ENCODE data around the gene CTPS1. TPM values are rescaled to one million over a fixed set of nuclear protein-coding genes. Genes with fewer than 3 reads are reported as not detected.
A peak's percentile ranks its signal among the peaks of the same experiment; 100 is the strongest.

Gene CTPS1
- total and polyA plus RNA-seq, 2 experiments from 2014 or later, result 31.9 to 44.9 TPM

DNA sequence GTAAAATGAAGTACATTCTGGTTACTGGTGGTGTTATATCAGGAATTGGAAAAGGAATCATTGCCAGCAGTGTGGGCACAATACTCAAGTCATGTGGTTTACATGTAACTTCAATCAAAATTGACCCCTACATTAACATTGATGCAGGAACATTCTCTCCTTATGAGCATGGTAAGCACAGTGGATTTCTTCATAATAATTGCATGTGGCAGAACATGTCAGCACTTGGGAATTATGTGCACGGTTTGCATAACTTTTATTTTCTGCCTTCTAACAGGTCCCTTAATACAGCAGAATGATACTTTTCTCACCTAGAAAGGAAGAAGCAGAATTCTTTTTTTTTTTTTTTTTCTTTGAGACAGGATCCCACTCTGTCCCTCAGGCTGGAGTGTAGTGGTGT lies 3.8 kb downstream of the CTPS1 start:
- H3K9me3 ChIP-seq (ENCODE audit: low read depth), result no peaks in the 10 kb centered on the region
- H3K4me2 ChIP-seq, result peak overlapping the region; percentile 95
- peaks cover 52% of the 10 kb centered on the region for H3K4me1 ChIP-seq (ENCODE audit: insufficient read depth)
- H3K36me3 ChIP-seq (replicated peaks; ENCODE audit: insufficient read depth, low read depth), result no peaks in the 10 kb centered on the region
- H4K20me1 ChIP-seq (ENCODE audit: insufficient read depth, poor library complexity, severe bottlenecking), result no peaks in the 10 kb centered on the region
- DNase-seq (ENCODE audit: low spot score), result no peak
- no peaks in the 10 kb centered on the region for H3K27me3 ChIP-seq
- no peaks in the 10 kb centered on the region for H3K9me2 ChIP-seq (replicated peaks; ENCODE audit: insufficient read depth)
- H3K27ac ChIP-seq, result peak overlapping the region; percentile 95
- no peak overlapping the region for H2AFZ ChIP-seq
- 91% methylated on average over 1 of the region's 1 CpG for WGBS (ENCODE audit: low lambda C conversion rate, missing lambda C conversion rate)
- peaks cover 43% of the 10 kb centered on the region for H3K79me2 ChIP-seq
- H3K4me3 ChIP-seq, result no peak overlapping the region
- TF ChIP-seq CTCF (IDR thresholded peaks at IDR 0.05; ENCODE audit: poor library complexity) (no peak), EZH2 (IDR thresholded peaks at IDR 0.05; ENCODE audit: borderline replicate concordance) (no peak), EZH2phosphoT487 (IDR thresholded peaks at IDR 0.05; ENCODE audit: low read depth, severe bottlenecking, unreplicated experiment) (no peak)

DNA sequence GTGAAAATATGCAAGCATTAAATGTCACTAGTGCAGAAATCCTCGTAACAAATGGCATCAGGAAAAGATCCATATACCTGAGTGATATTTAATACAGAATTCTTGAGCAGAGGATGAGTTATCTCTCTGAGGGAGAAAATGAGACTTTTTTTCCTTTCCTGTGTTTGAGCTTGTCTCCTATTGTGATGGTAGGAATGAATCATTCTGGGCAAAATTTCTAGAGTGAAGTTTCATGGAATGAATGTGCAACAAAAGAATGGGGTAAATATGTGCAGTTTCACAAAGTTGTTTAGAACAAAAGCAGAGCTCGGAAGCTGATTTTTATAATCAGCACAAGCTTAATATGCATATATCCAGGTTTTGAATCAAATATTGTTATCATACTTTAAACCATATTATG lies 4.6 kb downstream of the CTPS1 start:
- no peak overlapping the region for H3K4me3 ChIP-seq
- DNase-seq (ENCODE audit: low spot score), result no peak
- H3K9me2 ChIP-seq (replicated peaks; ENCODE audit: insufficient read depth), result no peaks in the 10 kb centered on the region
- no peaks in the 10 kb centered on the region for H3K27me3 ChIP-seq
- 96% methylated on average over 2 of the region's 2 CpGs for WGBS (ENCODE audit: low lambda C conversion rate, missing lambda C conversion rate)
- TF ChIP-seq CTCF (IDR thresholded peaks at IDR 0.05; ENCODE audit: poor library complexity) (no peak), EZH2phosphoT487 (IDR thresholded peaks at IDR 0.05; ENCODE audit: low read depth, severe bottlenecking, unreplicated experiment) (no peak), EZH2 (IDR thresholded peaks at IDR 0.05; ENCODE audit: borderline replicate concordance) (no peak)
- H3K79me2 ChIP-seq, result peaks cover 43% of the 10 kb centered on the region
- H3K36me3 ChIP-seq (replicated peaks; ENCODE audit: insufficient read depth, low read depth), result no peaks in the 10 kb centered on the region
- H3K4me2 ChIP-seq, result no peak overlapping the region
- no peaks in the 10 kb centered on the region for H4K20me1 ChIP-seq (ENCODE audit: insufficient read depth, poor library complexity, severe bottlenecking)
- no peaks in the 10 kb centered on the region for H3K9me3 ChIP-seq (ENCODE audit: low read depth)
- no peak overlapping the region for H2AFZ ChIP-seq
- peaks cover 52% of the 10 kb centered on the region for H3K4me1 ChIP-seq (ENCODE audit: insufficient read depth)
- H3K27ac ChIP-seq, result no peak overlapping the region

GRCh38 chr1:40984531-40984930 lies 5.0 kb downstream of the CTPS1 start:
- peak overlapping the region; percentile 76 for H3K27ac ChIP-seq
- peaks cover 52% of the 10 kb centered on the region for H3K4me1 ChIP-seq (ENCODE audit: insufficient read depth)
- H3K4me3 ChIP-seq, result no peak overlapping the region

More at GRCh38 chr1:40984531-40984930, 5.0 kb downstream of the CTPS1 start:
- H3K4me2 ChIP-seq, result no peak overlapping the region
- no peak for DNase-seq (ENCODE audit: low spot score)
- no peaks in the 10 kb centered on the region for H3K27me3 ChIP-seq
- no peaks in the 10 kb centered on the region for H4K20me1 ChIP-seq (ENCODE audit: insufficient read depth, poor library complexity, severe bottlenecking)
- no peak for TF ChIP-seq EZH2 (IDR thresholded peaks at IDR 0.05; ENCODE audit: borderline replicate concordance)
- TF ChIP-seq CTCF (IDR thresholded peaks at IDR 0.05; ENCODE audit: poor library complexity), result no peak
- TF ChIP-seq EZH2phosphoT487 (IDR thresholded peaks at IDR 0.05; ENCODE audit: low read depth, severe bottlenecking, unreplicated experiment), result no peak
- H3K79me2 ChIP-seq, result peaks cover 46% of the 10 kb centered on the region
- no peak overlapping the region for H2AFZ ChIP-seq
- H3K9me3 ChIP-seq (ENCODE audit: low read depth), result no peaks in the 10 kb centered on the region
- H3K9me2 ChIP-seq (replicated peaks; ENCODE audit: insufficient read depth), result no peaks in the 10 kb centered on the region
- WGBS (ENCODE audit: low lambda C conversion rate, missing lambda C conversion rate), result 90% methylated on average over 4 of the region's 4 CpGs
- H3K36me3 ChIP-seq (replicated peaks; ENCODE audit: insufficient read depth, low read depth), result no peaks in the 10 kb centered on the region

Data from hepatocyte (in vitro differentiated cells).